Effector CD4-positive, alpha-beta T cell (primary cell): ENCODE data around the gene CUL9.
"Not testable (repeated sequence)": the region's sequence is repeated elsewhere in the genome, so short reads cannot be mapped to it uniquely, and the experiment has no call there.

Experiments
- DNase-seq: peaks from one replicate; pipeline ENCODE4 v3.0.0-alpha.2; 2020
- total RNA-seq: gene quantifications from one replicate; lab custom pipeline; 2026; lab: John Stamatoyannopoulos, UW

CUL9 gene
- total RNA-seq = 143 reads per million, percentile 88 among the genes with 10 or more reads in this experiment

DNA sequence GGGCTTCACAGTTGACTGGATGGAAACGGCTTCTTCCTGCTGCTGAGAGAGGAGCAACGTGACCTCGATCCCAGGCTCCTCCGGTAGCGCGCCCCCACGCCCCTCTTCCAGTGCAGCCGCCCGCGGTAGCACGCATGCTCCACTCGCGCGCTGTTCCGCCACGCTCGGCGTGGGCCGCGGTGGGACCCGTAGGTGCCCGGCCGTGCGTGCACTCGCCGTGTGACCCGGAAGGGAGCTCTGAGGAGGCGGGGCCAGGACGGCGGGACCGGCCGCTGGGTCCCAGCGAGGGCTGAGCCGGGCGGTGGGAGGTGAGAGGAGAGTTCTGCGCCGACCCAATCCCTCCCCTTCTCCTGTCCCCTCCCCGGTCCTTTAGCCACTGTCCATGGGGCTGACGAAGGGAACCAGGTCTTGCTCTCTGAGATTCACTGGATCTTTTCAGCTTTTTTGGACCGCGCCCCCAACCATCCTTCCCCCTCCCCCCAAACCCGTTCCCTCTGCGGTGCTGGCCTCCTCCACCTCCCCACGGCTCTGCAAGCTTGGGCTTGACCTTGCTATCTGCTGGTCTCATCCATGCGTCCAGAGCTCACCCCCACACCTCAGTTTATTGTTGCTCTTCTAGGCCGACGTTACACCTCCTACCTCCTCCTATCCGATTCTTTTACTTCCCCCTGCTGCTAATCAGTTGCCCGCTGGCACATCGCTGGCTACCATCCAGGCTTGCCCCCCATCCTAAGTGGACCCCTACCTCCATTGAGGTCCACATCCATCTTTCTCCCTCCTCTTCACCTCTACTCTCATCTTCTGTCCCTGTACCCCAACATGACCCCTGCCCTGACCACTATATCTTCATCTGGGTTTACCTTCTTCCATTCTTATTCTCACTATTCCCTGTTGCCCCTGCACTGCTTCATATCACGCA lies at the start of gene CUL9:
Gene CUL9, plus strand, starts transcription at position 255 of the 919 bp plus-strand sequence. CDS start 2,115 bp downstream, outside the sequence.
- DNase-seq = peak; percentile 73

DNA sequence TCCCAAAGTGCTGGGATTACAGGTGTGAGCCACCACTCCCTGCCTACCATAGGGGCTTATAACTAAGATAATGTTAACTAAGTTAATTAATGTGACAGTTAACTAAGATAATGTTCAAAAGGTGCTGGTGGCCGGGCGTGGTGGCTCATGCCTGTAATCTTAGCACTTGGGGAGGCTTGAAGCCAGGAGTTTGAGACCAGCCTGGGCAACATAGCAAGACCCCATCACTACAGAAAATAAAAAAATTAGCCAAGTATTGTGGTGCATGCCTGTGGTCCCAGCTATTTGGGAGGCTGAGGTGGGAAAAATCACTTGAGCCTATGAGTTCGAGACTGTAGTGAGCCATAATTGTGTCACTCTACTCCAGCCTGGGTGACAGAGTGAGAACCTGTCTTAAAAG lies 43.7 kb upstream of the CUL9 start:
- no peak for DNase-seq

DNA sequence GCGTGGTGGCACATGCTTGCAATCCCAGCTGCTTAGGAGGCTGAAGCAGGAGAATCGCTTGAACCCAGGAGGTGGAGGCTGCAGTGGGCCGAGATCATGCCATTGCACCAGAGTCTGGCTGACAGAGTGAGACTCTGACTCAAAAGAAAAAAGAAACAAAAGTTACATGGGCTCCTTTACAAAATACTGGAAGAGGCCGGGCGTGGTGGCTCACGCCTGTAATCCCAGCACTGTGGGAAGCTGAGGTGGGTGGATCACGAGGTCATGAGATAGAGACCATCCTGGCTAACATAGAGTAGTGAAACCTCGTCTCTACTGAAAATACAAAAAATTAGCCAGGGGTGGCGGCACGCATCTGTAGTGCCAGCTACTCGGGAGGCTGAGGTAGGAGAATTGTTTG lies 42.0 kb upstream of the CUL9 start:
- not testable (repeated sequence) for DNase-seq

DNA sequence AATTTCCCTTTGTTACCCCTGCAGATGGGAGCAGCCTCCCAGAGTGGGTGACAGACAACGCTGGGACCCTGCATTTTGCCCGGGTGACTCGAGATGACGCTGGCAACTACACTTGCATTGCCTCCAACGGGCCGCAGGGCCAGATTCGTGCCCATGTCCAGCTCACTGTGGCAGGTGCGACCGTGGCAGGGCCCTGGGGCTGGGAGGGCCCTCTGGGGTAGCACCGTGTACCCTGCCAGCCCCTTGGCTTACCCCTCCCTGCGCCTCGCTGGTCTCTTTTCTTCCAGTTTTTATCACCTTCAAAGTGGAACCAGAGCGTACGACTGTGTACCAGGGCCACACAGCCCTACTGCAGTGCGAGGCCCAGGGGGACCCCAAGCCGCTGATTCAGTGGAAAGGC lies 40.4 kb upstream of the CUL9 start:
- no peak for DNase-seq

DNA sequence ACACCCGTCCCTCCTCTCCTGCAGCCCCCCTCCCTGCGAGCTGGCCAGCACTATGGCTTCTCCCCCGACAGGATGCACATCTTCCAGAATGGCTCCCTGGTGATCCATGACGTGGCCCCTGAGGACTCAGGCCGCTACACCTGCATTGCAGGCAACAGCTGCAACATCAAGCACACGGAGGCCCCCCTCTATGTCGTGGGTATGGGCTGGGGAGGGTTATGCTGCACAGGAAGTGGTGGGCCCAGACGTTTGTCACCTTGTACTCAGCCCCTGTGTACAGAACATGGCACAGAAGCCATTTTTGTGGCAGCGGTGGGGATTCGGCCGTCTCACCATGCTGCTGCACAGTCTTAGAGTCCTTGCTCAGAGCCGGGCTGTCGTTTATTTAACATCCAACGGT lies 39.9 kb upstream of the CUL9 start:
- DNase-seq = peak; percentile 7

DNA sequence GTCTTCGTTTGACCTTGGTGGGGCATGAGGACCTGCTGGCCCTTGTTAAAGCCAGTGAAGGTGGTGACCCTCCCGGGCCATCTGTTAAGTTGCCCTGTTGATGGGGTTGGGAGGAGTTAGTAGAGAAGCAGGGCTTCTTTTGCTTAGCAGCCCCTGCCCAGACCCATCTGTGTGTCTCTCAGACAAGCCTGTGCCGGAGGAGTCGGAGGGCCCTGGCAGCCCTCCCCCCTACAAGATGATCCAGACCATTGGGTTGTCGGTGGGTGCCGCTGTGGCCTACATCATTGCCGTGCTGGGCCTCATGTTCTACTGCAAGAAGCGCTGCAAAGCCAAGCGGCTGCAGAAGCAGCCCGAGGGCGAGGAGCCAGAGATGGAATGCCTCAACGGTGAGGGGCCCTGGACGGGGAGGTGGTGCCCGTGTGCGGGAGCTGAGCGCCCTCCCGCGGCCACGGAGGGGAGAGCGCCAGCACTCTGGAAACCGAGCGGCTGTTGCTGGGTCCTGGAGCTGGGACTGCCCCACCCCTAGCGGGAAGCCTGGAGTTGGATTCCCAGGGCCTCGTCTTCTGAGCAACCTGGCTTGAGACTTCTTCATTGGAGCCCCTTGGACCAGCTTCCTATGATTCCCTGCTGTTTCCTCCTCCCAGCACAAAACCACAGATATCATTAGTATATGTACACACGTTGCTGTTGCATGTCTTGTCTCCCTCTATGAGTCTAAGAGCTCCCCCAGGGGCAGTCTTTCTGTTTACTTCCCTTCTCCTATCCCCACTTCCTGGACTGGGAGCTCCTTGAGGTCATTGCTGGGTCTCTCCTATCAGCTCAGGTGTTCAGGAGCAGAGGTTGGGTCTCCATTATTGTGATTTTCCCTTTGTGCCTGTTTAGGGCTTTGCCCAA lies 38.5 kb upstream of the CUL9 start:
- DNase-seq = peak; percentile 53

DNA sequence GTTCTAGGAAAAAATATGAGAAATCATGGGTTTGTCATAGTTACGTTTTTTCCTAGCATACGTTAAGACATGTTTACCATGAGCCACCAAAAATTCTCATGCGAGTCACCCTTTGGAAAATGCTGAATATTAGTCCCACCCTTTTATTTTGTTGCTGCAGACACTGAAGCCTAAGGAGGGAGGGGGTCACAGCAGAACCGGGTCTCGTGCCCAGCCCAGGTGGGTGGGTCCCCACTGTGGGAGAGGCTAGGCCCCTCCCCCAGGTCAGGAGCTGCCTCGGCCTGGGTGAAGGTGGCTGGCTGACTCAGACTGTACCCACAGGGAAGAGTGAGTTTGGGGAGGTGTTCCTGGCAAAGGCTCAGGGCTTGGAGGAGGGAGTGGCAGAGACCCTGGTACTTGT lies 37.1 kb upstream of the CUL9 start:
- DNase-seq = no peak

DNA sequence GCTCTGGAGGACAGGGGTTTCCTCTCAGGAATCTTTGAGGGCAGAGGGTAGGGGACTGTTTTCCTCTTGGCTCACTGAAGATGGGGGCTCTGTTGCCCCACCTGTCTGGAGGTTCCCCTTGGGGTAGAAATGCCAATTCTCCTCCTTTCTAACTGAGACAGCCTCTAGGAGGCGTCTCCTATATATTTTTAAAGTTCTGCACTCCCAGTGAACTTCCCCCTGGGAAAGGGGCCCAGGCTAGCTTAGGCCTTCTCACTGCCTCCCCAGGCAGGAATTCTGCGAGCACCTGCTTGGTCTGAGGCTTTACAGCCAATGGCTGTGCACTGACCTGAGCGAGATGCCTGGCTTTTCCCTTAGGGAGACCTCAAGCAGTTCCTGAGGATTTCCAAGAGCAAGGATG lies 35.7 kb upstream of the CUL9 start:
- no peak for DNase-seq

DNA sequence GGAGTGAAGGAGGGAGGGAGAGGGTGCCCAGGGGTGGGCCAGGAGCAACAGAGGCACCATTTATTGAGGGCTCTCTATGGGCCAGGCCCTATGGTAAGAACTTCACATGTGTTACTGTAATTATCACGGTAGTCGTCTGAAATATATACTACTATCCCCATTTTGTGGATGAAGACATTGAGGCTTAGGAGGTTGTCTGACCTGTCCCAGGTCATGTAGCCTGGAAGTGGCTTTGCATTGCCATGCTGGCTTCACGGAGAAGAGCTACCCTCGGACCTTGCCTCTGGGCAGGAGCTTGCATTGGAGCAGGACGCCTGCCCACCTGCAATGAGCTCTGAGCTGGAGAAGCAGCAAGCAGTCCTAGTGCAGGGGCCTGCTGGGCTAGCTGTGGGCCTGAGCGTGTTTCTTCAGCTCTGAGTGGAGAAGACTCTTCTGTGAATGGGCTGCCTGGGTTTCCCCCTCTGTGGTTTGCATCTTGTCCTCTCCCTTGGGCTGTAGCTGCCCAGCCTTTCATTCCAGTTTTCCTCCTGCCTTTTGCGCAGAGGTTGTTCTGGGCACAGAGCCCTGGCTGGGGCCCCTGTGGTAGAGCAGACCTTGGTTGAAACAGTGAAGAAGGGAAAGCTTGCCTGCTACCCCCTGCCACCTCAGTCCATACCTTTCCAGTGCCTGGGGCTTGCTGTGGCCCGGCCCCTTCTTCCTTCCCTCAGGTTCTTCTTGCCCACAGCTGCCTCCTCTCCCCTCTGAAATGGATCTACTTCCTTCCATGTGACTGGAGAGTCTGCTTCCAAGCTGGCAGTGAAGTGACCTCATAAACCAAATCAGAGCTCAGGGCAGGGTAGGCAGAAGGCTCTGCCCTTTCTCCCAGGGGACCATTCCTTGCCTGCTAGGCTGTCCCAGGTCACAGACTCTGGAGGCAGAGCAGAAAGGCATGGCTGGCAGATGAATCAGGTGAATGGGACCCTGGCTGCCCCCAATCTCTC lies 35.0 kb upstream of the CUL9 start:
- no peak for DNase-seq

DNA sequence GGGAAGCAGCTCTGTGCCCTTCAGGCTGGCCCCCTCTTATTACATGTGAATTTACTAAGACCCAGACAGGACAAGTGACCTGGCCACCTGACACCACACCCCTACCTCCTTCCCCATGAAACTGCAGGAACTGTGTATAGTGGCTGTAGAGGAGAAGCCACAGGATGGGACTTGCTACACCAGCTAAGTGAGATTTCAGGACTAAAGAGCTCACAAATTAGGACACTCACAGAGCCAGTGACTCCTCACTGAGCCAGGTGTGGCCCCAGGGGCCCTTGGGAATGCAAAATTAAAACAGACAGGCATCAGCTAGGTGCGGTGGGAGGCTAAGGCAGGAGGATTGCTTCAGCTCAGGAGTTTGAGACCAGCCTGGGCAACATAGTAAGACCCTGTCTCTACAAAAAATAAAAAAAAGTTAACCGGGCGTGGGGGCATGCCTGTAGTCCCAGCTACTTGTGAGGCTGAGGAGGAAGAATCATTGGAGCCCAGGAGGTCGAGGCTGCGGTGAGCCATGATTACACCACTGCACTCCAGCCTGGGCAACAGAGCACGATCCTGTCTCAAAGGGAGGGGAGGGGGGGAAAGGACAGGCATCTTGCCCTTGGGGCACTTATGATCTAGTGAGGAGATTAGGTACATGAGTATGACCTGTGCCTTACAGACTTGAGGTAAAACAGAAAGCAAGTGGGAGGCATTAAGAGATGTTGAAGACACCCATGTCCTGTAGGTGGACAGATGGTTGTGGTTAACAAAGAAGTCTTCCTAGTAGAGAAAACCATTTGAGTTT lies 34.1 kb upstream of the CUL9 start:
- no peak for DNase-seq

DNA sequence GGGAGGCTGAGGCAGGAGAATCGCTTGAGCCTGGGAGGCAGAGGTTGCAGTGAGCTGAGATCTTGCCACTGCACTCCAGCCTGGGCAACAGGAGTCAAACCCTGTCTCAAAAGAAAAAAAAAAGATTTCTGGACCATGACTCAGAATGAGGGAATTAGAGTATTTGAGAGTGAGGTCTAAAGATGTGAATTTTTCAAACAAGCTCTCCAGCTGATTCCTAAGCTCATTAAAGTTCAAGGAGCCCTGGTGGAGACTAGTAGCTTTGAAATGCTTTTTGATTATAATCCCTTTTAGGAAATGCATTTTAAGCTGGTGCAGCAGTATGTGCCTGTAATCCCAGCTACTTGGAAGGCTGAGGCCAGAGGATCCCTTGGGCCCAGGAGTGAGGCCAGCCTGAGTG lies 32.7 kb upstream of the CUL9 start:
- no peak for DNase-seq

DNA sequence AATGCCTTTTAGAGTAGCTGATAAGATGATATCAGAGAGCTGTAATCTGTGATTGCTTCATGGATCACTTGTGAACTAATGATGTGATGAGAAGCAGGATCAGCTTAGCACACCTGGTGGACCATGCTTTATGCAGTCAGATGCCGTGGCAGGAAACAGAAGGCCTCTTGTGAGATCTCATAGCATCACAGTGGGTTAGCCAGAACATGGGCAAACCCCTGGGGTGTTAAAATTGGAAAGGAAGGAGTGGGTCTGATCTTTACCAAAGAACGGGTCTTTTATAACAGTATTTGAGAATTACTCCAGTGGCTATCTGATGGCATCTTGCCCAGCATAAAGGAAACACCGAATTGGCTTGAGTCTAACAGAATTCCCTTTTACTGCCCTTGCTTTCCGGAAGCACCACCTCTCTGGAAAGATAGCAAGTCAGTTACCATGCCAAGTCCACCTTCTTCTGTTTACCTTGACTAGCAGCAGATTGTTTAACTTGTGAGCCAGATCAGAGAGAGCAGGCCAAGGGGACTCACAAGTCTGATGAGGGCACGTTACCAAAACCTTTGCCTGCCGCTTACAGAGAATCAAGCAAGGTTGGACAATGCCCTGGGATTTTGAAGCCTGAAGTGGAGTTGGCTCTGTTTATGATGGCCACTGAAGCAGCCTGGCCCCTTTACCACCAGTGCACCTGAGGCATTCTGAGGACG lies 31.8 kb upstream of the CUL9 start:
- no peak for DNase-seq

DNA sequence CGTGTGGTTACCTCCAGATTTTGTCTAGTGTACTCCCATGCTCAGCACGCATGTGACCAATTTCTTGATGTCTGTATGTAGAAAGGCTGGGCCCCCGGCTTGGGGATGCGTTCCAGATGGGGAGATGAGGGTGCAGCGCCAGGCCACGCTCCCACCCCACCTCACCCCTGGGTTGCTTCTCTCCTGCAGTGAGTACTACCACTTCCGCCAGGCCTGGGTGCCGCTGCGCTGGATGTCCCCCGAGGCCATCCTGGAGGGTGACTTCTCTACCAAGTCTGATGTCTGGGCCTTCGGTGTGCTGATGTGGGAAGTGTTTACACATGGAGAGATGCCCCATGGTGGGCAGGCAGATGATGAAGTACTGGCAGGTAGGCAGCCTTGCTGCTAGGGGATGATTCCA lies 22.4 kb upstream of the CUL9 start:
- no peak for DNase-seq

DNA sequence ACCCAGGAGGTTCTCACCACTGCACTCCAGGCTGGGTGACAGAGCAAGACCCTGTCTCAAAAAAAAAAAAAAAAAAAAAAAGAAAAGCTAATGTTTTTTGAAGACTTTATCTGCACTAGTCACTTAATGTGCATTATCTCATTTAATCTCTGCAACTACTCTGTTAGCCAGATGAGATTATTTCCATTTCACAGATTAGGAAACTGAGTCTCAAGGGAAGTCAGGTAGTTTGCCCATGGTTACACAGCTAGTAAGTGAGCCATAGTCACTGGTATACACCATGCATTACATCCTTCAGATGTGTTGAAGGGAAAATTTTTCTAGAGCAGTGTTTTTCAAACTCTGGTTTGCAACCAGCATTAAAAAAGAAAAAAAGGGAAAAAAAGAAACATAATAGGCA lies 18.1 kb upstream of the CUL9 start:
- no peak for DNase-seq

DNA sequence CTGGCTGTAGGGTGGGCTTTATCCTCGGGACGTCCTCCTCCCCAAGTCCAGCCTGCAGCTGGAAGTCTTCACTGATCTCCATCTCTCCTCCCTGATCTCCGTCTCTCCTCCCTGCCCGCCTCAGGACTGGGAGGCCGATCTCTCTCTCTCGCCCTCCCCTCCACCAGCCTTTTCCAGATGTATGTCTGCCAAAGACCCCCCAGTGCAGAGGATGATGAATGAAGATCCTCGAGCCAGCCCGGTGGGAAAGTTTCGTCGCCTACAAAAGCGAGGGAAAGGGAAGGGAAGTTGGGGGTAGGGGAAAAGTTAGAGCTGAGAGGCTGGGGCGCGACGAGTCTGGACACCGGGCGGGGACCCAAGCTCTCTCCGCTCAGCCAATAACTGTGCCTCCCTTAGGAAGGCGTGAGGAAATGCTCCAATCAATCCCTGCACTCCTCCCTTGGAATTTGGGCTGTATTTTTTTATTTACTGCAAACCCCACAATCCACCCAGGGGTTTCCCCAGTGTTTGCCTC lies 11.5 kb upstream of the CUL9 start:
- DNase-seq = no peak

DNA sequence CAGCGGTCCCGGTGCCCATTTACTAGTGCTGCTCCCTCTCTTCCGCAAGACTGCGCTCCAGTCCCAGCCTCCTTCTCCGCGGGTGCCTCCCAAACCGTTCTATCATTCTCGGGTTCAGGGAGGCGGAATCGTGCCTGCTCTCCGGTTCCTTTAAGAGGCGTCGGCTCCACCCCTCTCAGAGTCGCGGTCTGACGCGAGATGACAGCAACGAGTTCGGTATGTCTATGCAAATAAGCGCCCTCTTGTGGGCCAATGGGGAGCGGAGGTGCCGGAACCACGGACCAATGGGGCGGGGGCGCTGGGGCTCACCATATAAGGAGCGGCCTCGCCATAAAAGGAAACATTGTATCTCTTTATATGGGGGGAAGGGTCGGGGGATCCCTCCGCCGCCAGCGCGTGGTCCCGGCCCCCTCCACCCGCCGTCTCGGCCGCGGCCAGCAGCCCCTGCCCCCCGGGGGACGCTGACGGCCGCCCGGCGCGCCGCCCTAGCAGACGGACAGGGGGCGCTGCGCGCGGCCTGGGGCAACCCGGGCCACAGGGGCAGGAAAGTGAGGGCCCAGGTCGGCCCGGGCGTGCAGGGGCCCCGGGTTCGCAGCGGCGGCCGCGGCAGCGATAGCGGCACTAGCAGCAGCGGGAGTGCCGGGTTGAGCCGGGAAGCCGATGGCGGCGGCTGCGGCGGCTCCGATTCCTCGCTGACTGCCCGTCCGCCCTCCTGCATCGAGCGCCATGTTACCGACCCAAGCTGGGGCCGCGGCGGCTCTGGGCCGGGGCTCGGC lies 10.9 kb upstream of the CUL9 start, which contains the start of gene SRF:
Gene SRF, plus strand, starts transcription at position 339 of the 776 bp plus-strand sequence. Its CDS starts 388 bp downstream, at position 727.
- DNase-seq = peak; percentile 99

DNA sequence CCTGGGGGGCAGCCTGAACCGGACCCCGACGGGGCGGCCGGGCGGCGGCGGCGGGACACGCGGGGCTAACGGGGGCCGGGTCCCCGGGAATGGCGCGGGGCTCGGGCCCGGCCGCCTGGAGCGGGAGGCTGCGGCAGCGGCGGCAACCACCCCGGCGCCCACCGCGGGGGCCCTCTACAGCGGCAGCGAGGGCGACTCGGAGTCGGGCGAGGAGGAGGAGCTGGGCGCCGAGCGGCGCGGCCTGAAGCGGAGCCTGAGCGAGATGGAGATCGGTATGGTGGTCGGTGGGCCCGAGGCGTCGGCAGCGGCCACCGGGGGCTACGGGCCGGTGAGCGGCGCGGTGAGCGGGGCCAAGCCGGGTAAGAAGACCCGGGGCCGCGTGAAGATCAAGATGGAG lies 10.3 kb upstream of the CUL9 start:
- DNase-seq = peak; percentile 20

DNA sequence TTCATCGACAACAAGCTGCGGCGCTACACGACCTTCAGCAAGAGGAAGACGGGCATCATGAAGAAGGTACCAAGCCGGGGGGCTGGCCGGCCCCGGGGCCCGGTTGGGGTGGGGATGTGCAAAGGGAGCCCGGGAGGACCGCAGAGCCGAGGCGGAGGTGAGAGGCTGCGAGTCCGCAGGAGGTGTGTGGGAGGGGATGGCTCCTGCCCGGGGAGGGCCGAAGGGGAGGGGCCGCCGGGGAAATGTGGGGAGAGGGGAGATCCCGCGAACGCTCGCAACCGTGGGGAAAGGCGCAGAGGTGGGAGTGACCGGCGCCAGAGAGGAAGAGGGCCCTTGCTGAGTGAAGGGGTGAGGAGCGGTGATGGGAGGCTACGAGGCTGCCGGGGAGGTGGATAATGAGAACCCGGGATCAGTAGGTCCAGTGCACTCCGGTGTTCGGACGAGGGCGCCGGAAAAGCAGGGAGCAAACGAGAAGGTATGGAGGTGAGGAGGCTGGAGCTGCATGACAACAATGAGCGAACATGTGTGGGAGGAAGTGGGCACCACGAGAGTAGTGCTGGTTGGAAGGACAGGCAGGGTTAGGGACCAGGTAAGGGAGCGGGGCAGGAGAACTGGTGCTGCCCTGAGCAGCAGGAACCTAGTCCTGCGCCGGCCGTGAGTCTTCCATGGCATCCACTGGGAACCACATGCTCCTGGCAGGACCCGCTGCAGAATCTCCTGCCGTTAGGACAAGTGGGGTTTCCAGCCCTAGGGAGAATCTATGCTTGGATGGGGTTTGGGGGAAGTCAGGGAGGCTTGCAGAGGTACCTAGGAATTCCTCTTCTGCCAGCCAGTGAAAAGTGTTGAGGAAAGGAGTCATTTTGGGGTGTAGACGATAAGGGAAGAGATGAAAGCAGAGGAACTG lies 9.6 kb upstream of the CUL9 start:
- peak; percentile 45 for DNase-seq
